Stimulated activated CD8-positive, alpha-beta memory T cell treated with anti-CD3 and anti-CD28 coated beads, Interleukin-7, amount 100 ng/mL, for 1 hour (primary cell): ENCODE measurements around the gene NCKAP5.

Experiments
- DNase-seq, 2 donors: peaks; one replicate each; pipeline ENCODE4 v3.0.0-alpha.2; 2020; ENCODE audit warnings: low read depth in 2 of 2

The NCKAP5 gene

DNA sequence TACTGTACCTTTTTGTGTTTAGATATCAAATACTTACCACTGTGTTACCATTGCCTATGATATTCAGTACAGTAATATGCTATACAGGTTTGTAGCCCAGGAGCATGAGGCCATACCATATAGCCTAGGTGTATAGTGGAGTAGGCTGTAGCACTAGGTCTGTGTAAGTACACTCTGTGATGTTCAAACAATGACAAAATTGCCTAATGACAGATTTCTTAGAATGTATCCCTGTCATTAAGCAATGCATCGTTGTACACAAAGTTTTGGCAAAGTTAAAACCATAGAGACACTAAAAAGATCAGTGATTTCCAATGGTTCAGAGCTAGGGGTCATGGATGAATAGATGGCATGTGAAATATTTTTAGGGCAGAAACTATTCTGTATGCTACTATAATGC lies 415.5 kb downstream of the NCKAP5 start:
- no peak for DNase-seq

DNA sequence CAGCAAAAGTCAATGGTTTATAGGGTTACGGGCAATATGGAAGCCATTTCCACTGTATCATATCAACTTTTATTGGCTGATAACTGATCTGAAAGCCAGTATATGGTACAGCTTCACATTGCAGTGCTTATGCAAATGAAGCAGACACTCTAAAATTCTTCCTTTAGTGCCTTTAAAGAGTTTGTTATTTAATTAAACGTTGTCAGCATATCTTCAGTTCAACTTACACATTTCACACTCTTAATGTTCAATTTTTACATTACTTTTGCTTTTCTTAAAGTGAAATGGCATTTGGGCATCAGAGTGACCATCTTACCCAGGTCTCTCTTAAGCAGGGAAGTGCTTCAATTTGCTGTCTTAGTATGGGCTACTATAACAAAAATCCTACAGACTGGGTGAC lies 420.1 kb downstream of the NCKAP5 start:
- no peak for DNase-seq

DNA sequence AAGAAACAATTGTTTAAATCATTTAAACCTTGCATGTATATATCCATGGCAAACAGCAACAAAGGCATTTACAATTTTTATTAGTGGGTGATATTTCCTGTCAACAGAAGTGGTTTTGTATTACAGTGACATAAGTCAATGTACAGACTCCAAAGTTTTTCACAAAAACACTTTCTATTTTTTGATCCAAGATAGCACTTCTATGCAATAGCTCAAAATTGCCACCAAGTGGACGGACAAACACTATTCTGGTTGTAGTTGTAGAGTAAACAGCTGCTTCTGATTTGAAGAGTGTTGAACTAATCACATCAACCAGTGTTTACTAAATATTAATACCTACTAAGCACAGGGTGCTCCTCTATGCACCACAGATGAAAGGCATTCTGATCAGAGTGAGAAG lies 421.4 kb downstream of the NCKAP5 start:
- no peak for DNase-seq

DNA sequence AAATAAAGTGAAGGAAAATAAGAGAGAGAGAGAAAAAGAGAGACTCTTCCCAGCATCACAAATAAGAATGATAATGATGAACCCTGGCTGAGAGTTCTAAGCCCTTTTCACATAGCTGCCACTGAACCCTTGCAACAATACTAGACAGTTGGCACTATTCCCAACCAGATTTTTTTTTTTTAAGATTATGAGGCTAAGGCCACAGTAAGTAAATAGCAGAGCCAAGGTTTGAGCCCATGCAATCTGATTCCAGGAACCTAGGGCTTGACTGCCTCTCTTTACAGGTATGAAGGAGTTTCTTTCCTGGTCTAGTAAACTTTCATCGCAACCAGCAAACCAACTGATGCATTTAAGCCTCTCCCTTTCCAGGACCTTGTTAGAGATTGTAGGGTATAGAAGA lies 424.6 kb downstream of the NCKAP5 start:
- no peak for DNase-seq

DNA sequence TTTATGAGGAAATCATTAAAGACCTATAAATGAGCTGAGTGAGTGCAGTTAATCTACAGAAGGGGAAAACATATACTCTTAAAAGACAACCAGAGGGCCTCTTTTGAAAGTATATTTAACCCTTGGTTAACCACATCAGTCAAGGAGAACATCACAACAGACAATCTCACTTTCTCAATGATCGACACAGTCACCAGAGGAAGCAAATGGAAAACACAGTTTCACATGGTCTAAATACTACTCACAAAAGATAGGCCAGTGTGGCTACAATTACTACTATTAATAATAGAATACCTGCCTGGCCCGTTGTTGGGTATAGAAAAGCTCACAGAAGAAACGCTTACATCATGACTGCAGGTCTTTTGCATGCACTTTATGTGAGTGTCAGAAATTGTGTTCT lies 426.2 kb downstream of the NCKAP5 start:
- no peak for DNase-seq

DNA sequence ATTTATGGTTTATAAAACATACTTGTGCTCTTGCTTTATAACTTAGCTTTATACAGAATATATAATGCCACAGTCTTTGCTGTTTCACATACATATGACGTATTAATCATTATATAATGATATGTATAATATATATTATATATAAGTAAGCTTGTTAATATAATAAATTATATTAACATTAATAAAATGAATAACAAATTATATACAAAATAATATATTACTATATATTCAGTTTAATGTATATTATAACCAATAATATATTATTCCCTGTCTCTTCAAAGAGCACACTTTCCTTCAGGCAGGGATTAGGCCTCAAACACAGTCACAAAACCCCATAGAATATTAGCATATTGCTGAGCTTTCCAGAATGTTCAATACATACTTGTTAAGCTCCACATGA lies 427.6 kb downstream of the NCKAP5 start:
- DNase-seq, result no peak

DNA sequence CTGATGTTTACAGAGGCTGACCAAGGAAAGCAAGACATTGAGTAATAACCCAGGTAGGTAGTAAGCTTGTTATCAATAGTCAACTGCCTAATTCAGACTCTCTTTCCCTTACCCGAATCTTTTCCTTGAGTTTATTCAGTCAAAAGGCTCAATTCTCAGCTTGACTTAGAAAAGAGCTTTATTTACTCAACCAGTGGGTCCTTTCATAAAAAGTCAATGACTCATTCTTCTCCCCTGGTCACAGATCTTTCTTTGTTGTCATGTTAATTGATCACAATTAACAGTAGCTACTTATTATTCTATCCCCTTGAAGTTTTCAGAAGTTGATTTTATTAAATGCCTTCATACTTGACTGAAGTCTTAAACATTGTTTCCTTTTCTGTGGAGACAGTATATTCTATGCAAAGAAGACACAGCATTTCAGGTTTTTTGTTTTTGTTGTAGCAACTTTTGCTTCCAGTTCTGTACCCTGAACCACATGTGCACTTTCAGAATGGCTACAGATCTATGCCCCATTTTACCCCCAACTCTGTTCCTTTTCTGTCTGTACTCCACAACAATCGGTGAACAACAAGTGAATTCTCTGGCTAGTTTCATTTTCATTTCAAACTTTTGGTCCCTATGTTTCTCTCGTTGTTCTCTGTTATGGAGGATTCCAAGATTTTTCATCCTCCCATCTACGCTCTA lies 428.3 kb downstream of the NCKAP5 start:
- DNase-seq, result no peak

DNA sequence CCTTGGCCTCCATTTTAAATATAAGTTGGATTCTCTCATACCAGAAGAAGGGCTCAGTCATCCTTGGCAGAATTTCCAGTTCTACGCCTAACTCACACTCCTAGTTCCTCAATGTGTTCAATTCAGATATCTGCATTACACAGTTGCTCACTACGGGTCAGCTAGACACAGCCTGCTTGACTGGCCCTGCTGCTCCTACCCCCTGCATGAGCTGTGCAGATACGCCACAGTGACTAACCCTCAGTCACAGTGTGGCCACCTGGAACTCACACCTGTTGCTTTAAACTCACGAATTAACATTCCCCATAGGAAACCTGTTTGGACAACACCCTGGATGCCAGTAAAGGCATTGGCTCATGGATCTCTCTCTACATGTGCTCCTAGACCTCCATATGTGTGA lies 429.6 kb downstream of the NCKAP5 start:
- DNase-seq, result no peak

DNA sequence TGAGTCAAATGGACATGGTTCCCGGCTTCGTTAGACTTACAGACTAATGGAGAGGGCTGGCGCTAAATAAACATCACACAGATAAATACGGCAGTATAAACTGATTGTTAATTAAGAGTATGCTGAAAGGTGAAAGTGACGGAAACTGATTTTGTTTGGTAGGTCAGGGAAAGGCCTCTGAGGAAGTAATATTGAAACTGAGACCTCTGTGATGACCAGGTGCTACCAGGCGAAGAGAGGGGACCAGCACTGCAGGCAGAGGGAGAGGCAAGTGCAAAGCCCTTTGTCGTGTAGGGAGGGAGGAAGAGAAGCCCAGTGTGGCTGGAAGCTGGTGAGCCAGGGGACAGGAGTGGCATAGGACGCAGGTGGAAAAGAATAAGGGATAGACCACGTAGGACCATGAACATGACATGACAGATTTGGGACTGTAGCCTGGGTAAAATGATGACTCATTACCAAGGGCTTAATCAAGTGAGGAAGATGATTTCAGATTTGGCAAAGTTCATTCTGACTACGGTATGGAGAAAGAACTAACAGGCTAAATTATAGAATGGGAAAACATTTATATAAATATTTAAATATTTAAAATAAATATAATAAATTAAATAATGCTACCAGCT lies 433.1 kb downstream of the NCKAP5 start:
- no peak for DNase-seq

DNA sequence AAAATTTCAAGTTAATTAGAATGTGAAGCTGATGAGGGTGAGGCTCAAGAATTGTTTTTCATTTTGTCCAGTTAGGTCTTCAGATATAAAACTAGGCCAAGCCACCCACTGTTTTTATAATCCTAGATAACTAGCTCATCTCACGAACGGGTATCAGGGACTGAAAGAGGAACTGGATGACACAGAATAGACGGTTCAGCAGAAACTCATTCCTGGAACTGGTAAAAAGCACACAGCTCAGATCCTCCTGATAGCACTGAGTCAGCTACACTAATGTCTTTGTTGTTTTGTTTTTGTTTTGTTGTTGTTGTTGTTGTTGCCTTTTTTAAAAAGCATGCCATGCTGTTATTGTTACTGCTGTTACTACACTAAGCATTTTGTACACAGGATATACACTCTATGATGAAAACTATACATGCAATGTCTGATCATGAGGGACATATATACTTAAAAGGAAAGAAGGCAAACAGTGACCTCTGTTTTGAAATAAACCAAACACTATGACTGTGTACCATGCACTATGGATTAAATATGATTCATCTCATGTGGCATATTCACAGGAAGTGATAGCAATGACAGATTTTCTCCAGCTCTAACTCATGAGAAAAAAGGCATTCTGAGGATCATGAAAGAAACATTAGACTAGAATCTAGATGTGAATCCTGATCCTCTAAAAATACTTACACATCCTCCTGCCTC lies 437.6 kb downstream of the NCKAP5 start:
- no peak for DNase-seq

DNA sequence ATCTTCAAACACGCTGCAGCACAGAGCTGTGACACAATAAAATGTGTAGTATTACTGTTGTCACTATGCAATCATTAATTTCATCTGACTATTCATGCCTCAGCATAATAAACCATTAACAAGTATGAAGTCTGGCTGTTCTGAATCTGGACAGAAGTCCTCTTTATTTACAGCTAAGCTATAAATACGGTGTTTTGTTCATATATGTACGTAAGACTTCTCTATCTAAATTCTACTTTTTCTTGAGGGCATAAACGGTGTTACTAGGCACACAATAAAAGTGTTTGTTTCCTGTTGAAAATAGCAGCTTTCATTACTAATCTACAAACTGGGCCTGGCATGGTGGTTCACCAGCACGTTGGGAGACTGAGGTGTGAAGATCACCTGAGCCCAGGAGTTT lies 443.8 kb downstream of the NCKAP5 start:
- no peak for DNase-seq

DNA sequence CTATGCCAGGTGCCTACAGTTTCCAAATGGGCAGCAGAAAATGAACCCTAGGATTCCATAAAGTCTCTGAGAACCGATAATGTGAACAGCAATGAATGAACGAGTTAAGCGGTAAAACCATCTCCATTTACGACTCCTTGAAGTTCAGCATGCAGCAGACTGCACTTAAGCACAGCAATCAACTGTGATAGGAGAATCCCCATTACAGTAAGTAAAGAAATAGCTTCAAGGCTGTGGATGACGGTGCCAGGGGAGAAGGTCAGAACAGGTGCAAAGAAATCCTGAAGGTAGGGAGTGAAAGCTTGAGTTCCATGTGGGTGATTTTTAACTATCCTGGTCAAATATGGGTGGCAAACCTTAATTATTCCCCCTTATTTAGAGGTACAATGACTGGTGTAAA lies 444.4 kb downstream of the NCKAP5 start:
- no peak for DNase-seq

DNA sequence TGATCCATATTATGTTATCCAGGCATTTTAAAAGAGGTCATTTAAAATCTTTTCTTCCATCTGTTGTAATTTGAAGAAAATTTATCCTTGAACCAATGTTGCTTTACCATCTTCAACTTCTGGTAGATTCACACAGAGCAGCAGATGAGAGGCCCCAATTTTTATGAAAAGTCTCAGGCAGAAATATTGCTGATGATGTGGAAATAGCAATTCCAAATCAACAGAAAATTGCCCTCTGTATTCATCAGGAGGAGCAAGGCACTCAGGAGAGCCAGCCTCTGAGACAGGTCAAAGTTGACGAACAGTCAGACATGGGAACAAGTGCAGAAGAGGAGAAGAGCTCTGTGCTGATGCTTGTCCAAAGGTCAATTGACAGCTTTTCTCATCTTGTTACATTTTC lies 444.9 kb downstream of the NCKAP5 start:
- DNase-seq, result no peak

DNA sequence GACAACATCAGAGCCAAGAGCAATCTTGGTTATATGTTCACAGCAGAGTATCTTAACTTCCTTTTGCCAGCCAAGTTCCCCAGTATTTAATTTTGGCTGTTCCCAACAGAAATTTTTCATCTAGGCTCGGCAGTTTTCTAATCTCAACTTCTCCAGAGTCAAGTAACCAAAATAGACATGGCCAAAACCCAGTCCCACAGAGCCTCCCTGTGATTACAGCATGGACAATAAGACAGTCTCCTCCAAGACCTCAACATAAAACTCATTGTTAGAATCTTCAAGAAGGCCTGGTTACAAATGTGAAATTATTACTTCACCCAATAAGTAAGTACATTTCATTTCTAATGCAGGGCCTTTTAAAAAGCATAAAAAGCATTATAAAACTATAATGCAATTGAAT lies 445.7 kb downstream of the NCKAP5 start:
- DNase-seq, result no peak

DNA sequence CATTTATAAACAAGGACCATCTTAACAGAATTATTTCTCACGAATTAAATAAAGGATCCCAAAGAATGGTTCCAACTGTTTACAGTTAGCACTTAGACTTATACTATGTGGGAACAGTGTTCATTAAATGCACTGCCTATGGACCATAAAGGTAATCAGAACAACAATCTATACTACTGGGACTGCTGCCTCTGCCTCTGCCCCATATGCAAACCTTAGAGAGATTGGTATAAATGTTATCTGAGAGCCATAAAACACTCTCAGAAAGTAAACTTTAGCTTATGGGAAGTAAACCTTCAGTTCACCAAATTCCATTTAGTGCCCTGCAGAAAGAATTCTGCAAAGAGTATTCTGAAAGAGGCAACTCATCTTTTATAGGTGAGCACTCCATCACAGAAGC lies 448.0 kb downstream of the NCKAP5 start:
- DNase-seq, result no peak

DNA sequence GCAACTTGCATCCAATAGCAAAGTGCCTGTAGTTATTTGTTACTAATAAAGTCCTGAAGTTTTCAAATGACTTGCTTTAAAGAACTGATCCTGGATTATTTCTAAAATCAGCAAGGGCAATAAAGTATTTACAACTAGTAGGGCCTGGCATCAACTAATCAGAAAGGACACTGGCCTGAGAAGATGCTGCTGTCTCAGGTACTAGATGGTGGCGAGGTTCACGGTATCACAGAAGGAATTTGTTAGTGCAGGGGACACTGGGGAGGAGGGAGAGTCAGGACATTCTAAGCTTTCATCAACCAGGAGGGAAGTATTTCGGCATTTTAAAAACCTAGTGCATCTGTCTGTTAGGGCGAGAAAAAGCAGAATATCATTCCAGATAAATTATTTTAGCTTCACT lies 458.1 kb downstream of the NCKAP5 start:
- DNase-seq, result no peak

DNA sequence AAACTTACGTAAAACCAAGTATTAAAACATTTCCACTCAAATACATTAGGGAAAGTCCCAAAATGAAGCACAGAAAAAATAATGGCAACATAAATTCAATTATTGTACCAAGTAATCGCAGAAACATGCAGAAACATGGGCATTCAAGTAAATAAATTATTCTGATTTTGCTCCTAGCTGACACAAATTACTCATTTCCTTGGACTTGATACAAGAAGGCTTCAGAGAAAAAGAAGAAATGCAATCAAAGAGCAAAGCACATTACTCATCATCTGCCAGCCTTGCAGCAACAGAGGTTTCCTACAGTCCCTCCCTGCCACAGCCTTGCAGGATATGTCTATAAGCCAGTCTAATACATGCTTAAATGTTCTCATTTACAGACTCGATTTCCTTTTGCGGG lies 458.5 kb downstream of the NCKAP5 start:
- DNase-seq, result no peak

DNA sequence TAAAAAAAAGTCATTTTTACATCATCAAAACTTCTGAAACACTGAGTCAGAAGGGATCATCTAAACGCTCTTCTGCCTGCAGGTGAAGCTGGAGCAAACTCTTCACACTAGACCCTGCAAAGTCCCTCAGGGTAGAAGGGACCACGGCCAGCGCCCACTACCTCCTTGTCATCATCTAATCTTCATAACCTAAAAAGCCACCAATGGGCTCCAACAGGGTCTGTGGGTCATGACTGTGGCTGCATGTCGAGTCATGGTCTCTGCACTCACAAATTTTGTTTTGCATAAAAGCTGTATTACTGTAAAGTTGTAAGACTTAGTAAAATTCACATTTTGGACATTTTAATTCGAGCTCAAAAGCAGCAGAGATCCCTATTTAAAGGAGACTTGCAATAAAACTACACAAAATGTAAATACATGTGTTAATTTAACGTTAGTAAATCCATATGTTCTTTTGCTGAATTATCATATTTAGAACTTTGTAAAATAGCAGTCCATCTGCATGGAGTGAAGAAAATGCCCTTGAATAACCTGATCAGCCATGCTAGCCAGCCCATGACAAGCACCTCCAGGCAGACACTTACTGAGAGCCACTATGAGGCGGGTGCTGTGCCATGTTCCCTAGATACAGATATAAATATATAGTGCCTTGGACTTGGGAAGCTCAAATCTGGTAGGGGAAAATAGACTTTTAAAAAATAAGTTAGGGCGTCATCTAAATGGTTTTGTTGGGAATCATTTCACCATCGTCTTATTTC lies 461.0 kb downstream of the NCKAP5 start:
- no peak for DNase-seq

DNA sequence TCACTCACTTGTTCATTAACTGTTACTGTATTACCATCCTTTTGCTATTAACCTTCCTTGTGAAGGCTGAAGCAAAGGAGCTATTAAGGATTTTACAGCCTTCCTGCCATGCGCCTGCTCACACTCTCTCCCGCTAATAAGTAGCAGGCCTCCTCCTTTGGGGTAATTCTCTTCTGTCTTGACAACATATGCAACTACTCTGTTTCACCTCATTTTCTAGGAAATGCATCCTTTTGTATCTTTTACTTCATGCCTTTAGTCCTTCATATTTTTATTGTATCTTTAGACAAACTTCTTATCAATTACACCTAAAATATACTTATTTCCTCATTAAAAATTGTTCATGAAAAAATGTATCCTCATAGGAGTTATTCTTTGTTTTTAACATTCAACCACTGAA lies 463.4 kb downstream of the NCKAP5 start:
- no peak for DNase-seq

DNA sequence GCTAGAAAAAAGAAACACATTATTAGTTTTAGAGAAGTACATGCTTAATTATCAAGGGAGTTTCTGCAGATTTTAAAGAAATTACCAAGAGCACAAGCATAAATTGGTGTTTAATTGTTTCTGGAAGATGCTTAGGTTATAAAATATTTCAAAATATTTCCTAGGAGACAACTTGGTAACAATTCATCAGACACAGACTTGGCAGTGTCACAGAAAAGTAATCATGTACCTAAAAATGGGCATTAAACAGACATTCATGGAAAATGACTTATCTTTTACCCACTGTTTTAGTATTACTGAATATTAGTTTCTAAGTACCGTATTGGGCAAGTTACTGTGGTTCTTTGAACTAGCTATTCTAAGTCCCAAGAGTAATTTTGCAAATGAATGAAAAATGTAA lies 469.5 kb downstream of the NCKAP5 start:
- DNase-seq, result no peak

DNA sequence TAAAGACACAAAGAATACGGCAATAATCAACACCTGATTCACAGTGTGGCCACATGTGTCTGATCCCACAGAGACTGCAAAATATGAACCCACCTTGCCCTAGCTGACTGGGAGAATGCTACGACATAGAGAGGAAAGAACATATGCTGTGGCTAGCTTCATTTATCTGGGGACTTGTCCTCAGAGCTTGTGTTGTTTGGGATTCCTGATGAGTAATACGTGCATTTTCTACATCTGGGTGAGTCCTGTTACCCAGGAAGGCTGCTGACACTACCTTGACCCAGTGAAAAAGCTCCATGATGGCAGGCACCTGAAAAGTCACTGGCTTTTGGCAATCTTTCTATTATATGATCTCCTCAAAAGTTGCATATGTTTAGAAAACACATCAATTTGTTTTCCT lies 470.6 kb downstream of the NCKAP5 start:
- DNase-seq, result no peak

DNA sequence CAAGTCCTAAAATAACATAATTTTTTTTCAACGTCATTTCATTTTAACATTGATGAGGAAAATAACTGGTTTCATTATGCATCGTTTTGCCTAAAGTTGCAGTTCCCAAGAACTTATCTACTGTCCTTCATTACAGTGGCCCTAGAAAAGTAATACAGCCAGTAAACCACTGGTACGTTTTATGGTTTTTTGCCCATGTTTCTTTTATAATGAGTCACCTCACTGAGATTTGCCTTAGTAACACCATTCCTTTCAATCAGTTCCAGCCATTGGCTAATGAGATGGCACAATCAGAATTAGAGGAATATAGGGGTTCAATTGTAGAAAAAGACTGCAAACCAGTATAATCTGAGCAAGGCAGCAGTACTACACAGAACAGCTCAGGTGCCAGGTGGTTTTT lies 475.7 kb downstream of the NCKAP5 start:
- DNase-seq, result no peak

DNA sequence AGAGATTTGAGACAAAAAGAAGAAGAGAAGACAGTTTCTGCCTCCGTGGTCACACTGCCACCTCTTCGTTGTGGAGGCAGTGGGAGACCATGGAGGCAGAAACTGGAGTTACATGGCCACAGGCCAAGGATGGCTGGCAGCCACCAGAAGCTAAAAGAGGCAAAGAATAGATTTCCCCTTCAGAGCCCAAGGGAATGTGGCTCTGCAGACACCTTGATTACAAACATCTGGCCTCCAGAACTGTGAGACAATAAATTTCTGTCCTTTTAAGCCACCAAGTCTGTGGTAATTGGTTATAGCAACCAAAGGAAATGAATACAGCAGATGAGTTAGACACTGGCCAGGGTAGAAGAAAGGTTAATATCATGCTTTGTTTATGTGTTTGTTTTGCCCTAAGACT lies 477.9 kb downstream of the NCKAP5 start:
- no peak for DNase-seq
